GM21367 (cell line): ENCODE results near the gene STEAP1B.
"Not testable (repeated sequence)": the region's sequence is repeated elsewhere in the genome, so short reads cannot be mapped to it uniquely, and the experiment has no call there.

Experiments used
- ATAC-seq: cut with Tn5 transposase; IDR thresholded peaks from one replicate; pipeline ENCODE4 v1.9.1; 2021; ENCODE audit not compliant: unreplicated experiment

Gene STEAP1B

DNA sequence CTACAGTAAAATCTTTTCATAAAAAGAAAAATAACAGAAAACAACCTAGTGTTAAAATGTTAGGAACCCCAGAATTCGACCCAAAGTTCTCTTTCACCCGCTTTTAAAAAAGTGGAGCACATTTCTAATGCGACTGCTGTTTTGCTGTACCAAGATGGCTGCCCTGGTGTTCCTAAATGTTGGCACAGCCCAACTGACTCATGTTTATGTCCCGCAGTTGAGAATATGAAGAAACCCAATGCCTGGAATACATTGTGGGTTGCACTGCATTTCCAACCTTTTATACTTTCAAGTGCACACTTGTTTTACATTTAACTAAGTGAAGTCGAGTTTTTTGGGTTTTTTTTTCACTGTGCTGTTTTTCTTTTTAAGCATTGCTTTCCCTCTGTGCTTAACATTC is 944 bp downstream of the STEAP1B start:
- no peak for ATAC-seq

DNA sequence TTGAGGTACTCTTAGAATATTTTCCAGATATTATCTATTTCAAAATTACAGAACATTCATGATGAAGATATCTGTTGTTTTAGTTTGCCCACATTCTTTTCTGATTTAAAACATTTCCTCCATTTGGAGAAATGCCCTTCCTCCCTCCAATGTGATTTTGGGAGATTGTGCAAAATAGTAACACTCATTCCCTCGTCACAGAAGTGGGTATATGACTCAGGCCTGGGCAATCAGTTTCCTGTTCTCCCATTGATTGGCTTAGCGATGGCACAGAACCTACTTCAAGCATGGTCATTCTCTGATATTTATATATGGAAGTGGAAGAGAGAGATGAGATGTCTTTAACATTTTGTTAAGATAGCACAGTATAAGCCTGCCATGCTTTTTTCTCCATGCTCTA is 3.1 kb downstream of the STEAP1B start:
- ATAC-seq, result not testable (repeated sequence)

DNA sequence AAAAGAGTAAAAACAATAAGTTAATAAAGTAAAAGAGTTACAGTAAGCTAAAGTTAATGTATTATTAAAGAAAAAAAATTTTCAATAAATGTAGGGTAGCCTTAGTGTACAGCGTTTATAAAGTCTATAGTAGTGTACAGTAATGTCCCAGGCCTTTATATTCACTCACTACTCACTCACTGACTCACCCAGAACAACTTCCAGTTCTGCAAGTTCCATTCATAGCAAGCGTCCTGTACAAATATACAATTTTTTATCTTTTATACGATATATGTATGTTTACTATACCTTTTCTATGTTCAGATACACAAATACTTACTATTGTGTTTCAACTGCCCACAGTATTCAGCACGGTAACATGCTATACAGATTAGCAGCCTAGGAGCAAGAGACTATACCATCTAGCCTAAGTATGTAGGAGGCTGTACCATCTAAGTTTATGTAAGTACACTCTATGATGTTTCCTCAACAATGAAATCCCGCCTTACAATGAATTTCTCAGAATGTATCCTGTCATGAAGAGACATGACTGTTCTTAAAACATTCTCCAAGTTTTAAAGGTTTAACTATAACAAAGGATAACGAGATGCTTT is 3.6 kb downstream of the STEAP1B start:
- not testable (repeated sequence) for ATAC-seq

DNA sequence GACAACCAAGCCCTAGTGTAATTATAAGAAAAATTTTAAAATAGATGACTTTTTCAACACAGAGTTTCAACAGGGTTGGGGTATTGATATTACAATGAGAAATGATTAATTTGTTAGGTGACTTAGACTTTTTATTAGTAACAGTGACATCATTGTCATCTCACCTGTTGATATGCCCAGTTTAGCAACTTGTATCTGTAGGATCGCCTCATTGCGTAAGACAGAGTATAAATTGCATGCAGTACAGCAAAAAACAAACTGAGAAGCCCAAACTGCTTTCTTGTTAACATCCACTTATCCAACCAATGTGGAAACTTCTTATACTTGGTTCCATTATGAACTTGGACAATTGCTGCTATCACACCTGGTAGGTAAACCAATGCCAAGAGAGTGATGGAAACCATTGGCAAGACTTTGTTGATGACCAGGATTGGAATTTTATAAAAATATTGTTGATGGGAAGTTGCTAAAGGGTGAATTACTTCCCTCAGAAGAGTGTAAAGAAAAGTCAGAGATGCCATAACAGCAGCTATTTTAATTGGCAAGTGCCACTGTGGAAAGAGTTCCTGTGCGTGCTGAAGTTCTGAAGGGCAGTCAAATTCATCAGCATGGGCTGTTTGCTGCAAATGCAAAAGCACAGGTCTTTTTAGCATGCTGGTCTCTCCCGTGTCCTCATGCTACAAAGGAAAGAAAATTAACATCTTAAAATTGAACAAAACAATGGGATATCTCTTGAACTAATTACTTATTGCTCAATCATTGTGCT is 6.6 kb downstream of the STEAP1B start:
- not testable (repeated sequence) for ATAC-seq

DNA sequence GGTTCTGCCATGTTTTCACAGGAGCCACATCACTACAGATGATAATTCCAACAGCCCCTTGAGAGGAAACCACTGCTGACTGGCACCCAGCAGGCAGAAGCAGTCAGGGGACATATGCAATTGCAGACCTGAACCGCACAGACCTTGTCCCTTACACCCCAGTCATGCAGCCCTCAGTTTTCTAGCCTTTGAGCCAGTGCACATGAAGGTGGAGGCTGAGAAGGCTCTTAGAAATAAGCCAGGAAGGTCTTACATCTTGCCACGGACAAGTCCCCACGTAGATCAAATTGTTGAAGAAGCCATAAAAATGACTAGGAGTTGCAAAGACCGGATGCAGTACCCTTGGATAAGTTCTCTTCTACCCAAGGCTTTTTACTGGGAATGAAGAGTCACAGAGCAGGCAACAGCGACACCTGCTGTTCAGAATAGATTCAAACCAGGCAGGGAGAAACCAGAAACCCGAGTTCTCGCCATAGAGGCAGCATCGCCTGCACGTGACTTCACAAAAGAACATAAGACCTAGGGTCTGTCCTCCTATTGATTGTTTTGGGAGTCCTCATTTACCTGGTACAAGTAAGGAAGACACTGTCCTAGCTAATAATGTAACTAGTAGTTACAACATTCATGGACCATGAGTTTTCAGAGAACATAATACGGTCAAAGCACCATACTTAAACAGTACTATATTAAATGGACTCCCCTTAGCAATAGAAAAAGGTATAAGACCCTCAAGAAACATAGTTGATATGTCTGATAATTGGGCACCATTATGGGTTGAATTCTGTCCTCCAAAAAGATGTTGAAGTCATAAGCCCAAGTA is 11.1 kb downstream of the STEAP1B start:
- ATAC-seq, result peak; percentile 58

DNA sequence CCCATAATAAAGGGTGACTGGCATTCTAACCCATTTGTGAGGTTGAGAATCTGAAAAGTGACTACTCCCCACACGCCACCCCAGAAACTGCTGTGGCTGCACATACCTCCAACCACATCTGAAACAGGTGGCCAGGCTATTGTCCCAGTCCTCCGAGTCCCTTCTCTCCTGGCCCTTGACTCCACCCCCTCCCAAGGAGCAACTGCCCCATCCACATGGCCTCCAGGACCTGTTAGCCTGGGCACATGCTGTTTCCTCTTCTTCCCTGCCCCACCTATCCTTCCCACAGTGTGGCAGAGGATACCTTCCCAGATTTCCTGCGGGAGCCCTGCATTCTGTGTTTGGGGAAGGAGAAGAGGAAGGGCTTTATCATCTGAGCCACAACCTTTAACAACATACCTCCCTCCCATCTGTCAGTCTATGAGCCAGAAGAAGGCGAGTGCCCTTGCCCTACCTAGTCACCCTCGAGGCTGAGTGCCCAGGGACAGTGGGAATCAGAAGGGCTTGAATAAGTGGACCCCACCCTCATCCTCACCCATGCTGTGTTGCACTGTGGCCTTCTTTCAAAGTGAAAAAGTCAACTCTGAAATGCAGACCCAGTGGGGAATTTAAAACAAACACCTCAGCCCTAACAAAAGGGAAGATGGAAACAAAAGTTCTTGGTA is 11.9 kb downstream of the STEAP1B start:
- ATAC-seq, result no peak

DNA sequence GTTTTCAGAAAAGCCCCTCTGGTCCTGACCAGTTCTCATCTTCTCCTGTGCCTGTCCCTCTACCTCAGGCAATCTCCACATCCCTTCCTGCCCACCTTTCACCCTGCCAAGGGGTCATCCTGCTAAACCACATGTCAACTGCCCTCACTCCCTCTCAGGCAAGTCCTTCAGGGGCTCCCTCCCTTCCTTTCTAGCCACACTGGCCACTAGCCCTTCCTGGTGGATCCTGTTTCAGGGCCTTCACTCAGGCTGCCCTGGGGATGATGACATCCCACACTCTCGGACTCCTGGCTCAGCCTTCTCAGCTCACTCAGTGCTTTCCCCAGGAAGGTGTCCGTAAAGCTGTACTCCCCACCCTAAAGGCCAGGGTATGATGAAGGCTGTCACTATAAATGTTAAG is 13.4 kb downstream of the STEAP1B start:
- ATAC-seq, result no peak

DNA sequence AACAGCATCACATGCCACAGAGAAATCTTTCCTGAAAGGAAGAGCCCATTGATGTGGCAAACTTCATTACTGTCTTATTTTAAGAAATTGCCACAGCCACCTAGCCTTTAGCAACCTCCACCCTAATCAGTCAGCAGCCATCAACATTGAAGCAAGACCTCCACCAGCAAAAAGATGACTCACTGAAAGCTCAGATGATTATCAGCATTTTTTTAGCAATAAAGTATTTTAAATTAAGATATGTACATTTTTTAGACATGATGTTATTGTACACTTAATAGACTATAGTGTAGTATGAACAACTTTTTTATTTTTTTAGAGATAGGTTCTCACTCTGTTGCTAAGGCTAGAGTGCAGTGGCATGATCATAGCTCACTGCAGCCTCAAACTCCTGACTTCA is 14.8 kb downstream of the STEAP1B start:
- ATAC-seq, result no peak

DNA sequence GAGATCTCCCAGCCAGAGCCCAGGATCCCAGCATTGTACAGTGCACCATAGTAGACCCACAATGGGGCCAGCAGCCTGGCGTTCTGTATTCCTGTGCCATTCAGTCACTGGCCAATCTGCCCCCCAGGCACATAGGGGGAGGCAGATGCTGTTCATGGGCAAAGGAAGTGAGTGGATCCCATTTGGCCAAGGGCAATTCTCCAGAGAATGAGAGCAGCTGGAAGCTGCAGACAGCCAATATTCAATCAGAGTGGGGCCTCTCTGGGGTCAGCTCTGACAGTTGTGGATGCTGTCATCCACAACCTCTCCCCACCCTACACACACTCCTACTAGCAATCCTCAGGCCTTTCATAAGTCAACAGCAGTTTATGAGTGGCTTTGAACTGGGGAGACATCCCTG is 17.5 kb downstream of the STEAP1B start:
- no peak for ATAC-seq

DNA sequence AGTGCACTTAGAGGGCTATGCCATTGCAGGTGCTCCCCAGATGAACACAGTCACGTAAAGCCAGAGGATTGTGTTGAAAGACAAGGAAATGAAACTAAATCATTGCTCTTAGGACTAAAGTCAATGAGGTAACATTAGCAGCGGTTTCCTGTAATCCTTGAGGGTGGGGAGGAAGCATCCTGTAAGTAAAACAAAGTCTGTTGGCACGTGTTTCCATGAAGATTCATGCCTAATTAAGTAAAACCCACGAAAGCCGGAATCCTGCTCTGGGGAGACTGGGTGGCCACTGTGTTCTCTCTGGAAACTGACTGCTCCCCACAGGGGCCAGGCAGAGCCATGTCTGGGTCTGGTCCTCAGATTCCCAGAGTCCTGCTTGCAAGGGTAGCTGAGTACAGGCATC is 18.3 kb downstream of the STEAP1B start:
- no peak for ATAC-seq

DNA sequence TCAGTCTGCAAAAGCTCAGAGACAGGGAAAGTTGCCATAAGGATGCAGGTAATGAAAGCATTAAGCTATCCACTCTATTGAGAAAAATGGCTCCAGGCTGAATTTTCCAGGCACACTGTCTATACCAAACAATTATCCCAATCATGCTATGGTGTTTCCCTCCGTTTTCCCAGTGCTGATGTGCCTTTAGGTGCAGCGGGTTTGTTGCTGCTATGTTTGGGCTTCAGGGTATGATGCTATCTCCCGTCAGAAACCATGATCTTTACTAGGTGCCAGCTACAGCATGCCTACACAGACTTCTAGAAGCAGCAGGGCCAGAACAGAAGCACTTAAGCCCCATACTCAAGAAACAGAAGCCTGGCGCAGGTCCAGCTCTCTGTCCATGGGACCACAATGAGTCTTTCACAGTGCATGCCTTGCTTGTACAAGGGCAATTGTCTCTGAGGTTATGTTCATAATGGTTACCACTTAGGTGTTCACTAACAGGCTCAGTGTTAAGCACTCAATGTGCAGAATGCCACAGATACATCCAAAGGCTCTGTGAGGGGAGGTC is 19.4 kb downstream of the STEAP1B start:
- no peak for ATAC-seq

DNA sequence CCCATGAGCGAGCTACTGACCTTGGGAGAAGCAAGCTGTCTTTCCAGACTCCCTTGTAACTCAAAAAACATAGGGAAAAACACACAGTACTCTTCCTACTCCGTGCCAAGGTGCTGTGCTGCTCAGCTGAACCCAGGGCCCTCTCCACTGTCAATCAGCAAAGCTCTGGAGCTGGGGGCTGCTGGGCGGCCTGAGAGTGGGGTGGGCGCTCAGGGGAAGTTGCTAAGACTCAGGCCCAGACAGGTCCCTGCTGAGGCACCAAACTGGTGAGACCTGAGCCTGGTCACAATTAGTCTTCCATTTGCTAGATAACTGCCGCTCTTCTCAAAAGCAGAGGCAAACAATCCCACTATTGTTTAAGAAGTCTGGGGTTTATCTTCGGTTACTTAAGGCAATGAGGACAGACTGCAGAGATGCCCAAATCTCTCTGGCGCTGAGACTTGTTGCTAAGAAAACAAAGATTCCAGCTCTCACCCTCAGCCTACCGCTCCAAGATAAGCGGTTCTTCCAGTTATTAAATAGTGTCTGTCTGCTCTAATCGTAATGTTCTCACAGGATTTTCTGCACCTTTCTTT is 22.0 kb downstream of the STEAP1B start:
- ATAC-seq, result no peak

DNA sequence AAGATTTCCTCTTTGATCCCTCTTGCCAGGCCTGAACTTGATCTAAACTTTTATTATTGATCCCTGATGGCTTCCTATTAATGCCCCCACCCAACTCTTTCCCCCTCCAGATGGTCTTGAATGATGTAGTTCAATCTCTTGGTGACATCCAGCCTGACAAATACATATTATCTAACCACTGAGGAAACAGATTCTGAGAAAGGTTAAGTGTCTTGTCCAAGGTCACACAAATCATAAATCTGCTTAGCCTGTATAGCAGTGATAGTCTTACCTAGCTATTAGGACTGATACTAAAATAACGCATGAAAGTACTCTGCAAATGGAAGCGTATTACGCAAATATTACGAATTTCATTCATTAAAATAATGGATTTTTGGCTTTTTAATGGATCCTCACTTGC is 22.7 kb downstream of the STEAP1B start:
- no peak for ATAC-seq

DNA sequence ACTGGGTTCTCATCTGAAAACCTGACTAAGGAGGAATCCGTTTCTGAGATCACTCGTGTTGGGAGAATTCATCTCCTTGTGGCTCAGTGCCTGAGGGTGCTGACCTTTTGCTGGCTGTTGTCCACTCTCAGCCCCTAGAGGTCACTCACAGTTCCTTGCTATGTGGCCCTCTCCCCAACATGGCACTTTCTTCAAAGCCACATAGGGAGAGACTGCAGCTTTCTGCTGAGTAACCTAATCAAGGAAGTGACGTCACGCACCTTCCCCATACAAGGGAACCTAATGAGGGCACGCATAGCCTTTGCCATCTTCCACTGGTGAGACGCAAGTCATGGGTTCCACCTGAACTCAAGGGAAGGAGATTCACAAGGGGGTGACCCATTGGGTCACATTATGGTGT is 23.2 kb downstream of the STEAP1B start:
- ATAC-seq, result no peak

DNA sequence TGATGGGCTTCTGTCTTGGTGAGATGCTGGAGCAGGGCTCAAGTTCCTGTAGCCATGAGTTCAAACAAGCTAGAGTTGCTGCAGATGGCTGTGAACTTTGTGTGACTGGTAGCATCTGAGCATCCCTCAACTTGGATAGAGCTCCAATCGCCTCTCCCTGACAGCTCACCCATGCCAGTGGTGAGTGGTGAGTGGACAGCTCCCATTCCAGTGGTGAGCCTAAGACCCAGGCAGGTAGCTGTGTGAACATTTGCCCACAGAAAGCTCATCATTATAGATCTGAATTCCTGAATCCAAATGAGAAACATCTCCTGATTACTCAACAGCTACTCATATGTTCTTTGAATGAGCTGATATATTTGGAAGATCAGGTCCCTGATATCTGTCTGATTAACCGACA is 25.3 kb downstream of the STEAP1B start:
- ATAC-seq, result no peak

DNA sequence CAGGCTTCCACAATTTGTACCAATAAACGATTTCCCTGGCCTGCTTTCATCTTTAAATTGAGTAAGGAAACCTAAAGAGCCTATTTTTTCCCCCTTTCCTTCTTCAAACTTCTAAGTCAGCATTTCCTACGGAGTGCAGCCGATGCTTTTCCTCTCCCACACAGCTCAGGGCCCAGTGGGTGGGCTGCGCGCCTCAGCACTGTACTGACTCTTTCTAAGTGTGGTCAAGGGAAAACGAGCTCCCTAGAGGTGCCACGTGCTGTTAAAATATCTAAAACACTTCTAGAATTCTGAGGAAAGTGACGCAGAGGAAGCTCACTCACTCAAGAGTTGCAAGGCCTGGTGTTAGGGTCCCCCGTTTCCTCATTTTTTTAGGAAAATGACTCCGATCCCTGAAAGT is 29.0 kb downstream of the STEAP1B start:
- ATAC-seq, result no peak

DNA sequence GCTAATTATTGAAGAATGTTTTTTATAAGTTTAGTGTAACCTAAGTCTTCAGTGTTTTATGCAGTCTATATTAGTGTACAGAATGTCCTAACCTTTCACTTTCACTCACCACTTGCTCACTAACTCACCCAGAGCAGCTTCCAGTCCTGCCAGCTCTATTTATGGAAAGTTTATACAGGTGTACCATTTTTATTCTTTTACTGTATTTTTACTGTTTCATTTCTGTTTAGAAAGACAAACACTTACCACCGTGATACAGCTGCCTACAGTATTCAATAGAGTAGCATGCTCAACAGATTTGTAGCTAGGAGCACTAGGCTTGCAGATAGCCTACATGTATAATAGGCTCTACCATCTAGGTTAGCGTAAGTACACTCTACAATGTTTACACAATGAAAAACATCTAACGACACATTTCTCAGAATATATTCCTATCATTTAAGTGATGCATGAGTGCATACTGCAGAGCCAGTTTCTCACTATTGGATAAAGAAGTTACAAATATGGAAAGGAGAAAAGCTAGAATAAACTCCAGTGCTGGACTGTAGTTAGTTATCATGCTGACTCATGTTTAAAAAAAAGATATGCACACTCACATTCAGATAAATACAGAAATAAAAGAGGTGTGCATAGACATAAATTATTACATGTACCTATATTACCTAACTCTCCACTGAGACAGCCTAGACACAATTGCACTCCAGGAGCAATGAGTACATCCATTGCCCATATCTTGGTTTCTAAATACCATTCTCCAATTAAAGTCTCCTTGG is 30.4 kb downstream of the STEAP1B start:
- ATAC-seq, result no peak

DNA sequence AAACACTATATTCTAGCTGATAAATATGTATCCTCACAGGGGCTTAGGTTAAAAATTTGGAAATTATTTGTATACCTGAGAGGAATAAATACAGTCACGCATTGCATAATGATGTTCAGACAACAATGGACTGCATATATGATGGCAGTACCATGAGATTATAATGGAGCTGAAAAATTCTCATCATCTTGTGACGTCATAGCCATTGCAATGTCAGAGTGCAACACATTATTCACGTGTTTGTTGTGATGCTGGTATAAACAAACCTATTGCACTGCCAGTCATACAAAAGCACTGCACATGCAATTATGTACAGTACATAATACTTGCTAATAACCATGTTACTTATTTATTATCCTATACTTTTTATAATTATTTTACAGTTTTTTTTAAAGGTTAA is 31.4 kb downstream of the STEAP1B start:
- no peak for ATAC-seq

DNA sequence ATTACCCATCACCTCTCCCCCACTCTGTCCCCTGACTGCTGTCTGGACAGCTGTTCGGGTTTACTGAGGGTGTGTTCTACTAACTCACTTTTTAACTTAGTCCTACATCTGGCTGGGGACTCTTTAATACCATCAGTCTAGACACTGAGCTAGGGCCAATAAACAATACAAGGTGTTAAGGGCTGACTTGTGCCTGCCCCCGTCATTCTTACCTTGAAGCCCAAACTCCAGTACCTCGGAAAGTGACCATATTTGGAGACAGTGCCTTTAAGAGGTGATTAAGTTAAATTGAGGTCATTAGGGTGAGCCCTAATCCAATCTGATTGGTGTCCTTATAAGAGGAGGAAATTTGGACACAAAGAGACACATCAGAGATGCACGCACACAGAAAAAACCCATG is 35.7 kb downstream of the STEAP1B start:
- no peak for ATAC-seq

DNA sequence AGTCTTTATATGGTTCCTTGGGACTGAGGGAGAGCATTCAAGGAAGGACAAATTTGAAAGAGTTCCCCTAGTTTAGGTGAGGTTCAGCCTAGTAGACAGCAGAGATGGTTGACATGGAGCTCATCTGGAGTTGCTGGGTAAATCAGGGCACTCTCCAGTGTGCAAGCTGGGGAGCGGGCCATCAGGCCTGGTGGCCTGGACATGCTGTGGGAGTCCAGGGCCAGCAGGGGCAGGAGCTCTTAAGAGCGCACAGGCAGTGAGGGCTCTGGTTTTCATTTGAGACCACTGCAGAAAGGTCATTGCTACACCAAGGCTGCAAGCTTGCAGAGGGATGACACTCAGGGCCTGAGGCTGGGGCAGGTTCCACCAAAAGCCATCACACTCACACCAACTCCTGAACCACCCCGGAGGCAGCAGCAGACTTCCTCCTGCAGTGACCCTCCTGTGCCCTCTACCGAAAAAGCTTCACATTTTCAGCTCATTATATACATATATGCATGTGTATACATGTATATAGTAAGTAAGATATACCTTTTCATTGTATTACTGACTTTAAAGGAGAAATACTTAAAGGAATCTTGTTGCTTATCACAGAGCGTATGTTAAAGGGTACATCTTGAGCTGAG is 39.5 kb downstream of the STEAP1B start:
- ATAC-seq, result no peak
